ENCODE data around the gene CPA1.

Gene CPA1

GRCh38 chr7:130421684-130422083 is 41.4 kb downstream of the CPA1 start:
- no peak for TF ChIP-seq REST (IDR thresholded peaks at IDR 0.05; ENCODE audit: low read depth)
- no peak for TF ChIP-seq TAF1 (IDR thresholded peaks at IDR 0.05; ENCODE audit: low read depth)
- TF ChIP-seq TCF12 (IDR thresholded peaks at IDR 0.05; ENCODE audit: low read depth): no peak
- no peak for TF ChIP-seq NFIC (IDR thresholded peaks at IDR 0.05)
- TF ChIP-seq EGR1 (IDR thresholded peaks at IDR 0.05): no peak
- TF ChIP-seq MAX (IDR thresholded peaks at IDR 0.05): no peak
- no peak for TF ChIP-seq CREB1 (IDR thresholded peaks at IDR 0.05; ENCODE audit: low read depth)
- TF ChIP-seq ZBTB7A (IDR thresholded peaks at IDR 0.05; ENCODE audit: low read depth): no peak
- no peak for TF ChIP-seq FOXM1 (IDR thresholded peaks at IDR 0.05; ENCODE audit: borderline replicate concordance, low read depth)
- no peak for TF ChIP-seq TEAD4 (IDR thresholded peaks at IDR 0.05)
- no peak for TF ChIP-seq EP300 (IDR thresholded peaks at IDR 0.05; ENCODE audit: borderline replicate concordance)
- TF ChIP-seq YY1 (IDR thresholded peaks at IDR 0.05; ENCODE audit: low read depth): no peak
- no peak for TF ChIP-seq CEBPB (IDR thresholded peaks at IDR 0.05)
- no peak for TF ChIP-seq RAD21 (IDR thresholded peaks at IDR 0.05; ENCODE audit: low read depth)
- TF ChIP-seq, protein P1, sequence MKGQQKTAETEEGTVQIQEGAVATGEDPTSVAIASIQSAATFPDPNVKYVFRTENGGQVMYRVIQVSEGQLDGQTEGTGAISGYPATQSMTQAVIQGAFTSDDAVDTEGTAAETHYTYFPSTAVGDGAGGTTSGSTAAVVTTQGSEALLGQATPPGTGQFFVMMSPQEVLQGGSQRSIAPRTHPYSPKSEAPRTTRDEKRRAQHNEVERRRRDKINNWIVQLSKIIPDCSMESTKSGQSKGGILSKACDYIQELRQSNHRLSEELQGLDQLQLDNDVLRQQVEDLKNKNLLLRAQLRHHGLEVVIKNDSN (IDR thresholded peaks at IDR 0.05): no peak

GRCh38 chr7:130423501-130424037 is 43.3 kb downstream of the CPA1 start:
- no peak for TF ChIP-seq CEBPB (IDR thresholded peaks at IDR 0.05)
- TF ChIP-seq TCF12 (IDR thresholded peaks at IDR 0.05; ENCODE audit: low read depth): no peak
- TF ChIP-seq CREB1 (IDR thresholded peaks at IDR 0.05; ENCODE audit: low read depth): no peak
- no peak for TF ChIP-seq NFIC (IDR thresholded peaks at IDR 0.05)
- no peak for TF ChIP-seq MAX (IDR thresholded peaks at IDR 0.05)
- TF ChIP-seq EGR1 (IDR thresholded peaks at IDR 0.05): no peak
- TF ChIP-seq TEAD4 (IDR thresholded peaks at IDR 0.05): no peak
- TF ChIP-seq EP300 (IDR thresholded peaks at IDR 0.05; ENCODE audit: borderline replicate concordance): no peak
- TF ChIP-seq RAD21 (IDR thresholded peaks at IDR 0.05; ENCODE audit: low read depth): no peak
- TF ChIP-seq, protein P1 (IDR thresholded peaks at IDR 0.05): no peak
- TF ChIP-seq ZBTB7A (IDR thresholded peaks at IDR 0.05; ENCODE audit: low read depth): no peak
- no peak for TF ChIP-seq REST (IDR thresholded peaks at IDR 0.05; ENCODE audit: low read depth)
- no peak for TF ChIP-seq FOXM1 (IDR thresholded peaks at IDR 0.05; ENCODE audit: borderline replicate concordance, low read depth)
- no peak for TF ChIP-seq TAF1 (IDR thresholded peaks at IDR 0.05; ENCODE audit: low read depth)
- TF ChIP-seq YY1 (IDR thresholded peaks at IDR 0.05; ENCODE audit: low read depth): no peak

DNA sequence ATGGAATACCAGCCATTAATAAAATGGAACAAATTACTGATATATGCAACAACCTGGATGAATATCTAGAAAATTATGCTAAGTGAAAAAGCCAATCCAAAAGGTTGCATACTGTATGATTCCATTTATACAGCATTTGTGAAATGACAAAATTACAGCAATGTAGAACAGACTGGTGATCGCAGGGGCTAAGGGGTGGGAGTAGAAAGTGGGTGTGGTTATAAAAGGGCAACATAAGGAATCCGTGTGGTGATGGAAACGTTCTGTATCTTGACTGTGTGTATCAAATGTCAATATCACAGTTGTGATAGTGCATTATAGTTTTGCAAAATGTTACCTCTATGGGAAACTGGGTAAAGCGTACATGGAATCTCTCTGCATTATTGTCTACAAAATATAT is 45.5 kb downstream of the CPA1 start:
- TF ChIP-seq TAF1 (IDR thresholded peaks at IDR 0.05; ENCODE audit: low read depth) (no peak), NFIC (IDR thresholded peaks at IDR 0.05) (no peak), CREB1 (IDR thresholded peaks at IDR 0.05; ENCODE audit: low read depth) (no peak), EP300 (IDR thresholded peaks at IDR 0.05; ENCODE audit: borderline replicate concordance) (no peak), RAD21 (IDR thresholded peaks at IDR 0.05; ENCODE audit: low read depth) (no peak), MAX (IDR thresholded peaks at IDR 0.05) (no peak), TEAD4 (IDR thresholded peaks at IDR 0.05) (no peak), REST (IDR thresholded peaks at IDR 0.05; ENCODE audit: low read depth) (no peak), CEBPB (IDR thresholded peaks at IDR 0.05) (no peak), EGR1 (IDR thresholded peaks at IDR 0.05) (no peak), TCF12 (IDR thresholded peaks at IDR 0.05; ENCODE audit: low read depth) (no peak)
- TF ChIP-seq, protein P1 (IDR thresholded peaks at IDR 0.05): no peak
